ENCODE results near the gene PJA1. TPM values are rescaled to one million over a fixed set of nuclear protein-coding genes. Genes with fewer than 3 reads are reported as not detected.

Gene PJA1
- total RNA-seq, 2 donors from 2014 or later = 8.2 to 8.3 TPM

- peak overlapping the region in 1 of 2 donors; percentile 15 for H3K4me3 ChIP-seq
- peaks cover 1% of the 10 kb centered on the region for H3K4me1 ChIP-seq
- no peaks in the 10 kb centered on the region for H3K9me3 ChIP-seq
- ATAC-seq (no peak), DNase-seq (peak; percentile 18 to 48 (median 40))
- TF ChIP-seq CTCF (IDR thresholded peaks at IDR 0.05) (no peak), POLR2A (IDR thresholded peaks at IDR 0.05) (no peak)
- intact Hi-C loops (cut with DNase I) = no loop called here
- H3K36me3 ChIP-seq (replicated peaks in 1 of 2; ENCODE audit: insufficient read depth in 1 of 2, low read depth in 2 of 2) = no peaks in the 10 kb centered on the region
- WGBS, 2 donors = 16 to 23% methylated on average over 22 of the region's 23 CpGs
- peak overlapping the region in 1 of 4 donors; percentile 70 for H3K27ac ChIP-seq
- no peaks in the 10 kb centered on the region for H3K27me3 ChIP-seq
These were observed 1.1 kb downstream of the PJA1 start for GRCh38 chrX:69163936-69164741.

GRCh38 chrX:69162361-69162865 is 2.8 kb downstream of the PJA1 start:
- no peaks in the 10 kb centered on the region for H3K36me3 ChIP-seq (replicated peaks in 1 of 2; ENCODE audit: insufficient read depth in 1 of 2, low read depth in 2 of 2)
- H3K27ac ChIP-seq = no peak overlapping the region
- no peak for TF ChIP-seq CTCF (IDR thresholded peaks at IDR 0.05)
- no peak for TF ChIP-seq POLR2A (IDR thresholded peaks at IDR 0.05)
- H3K4me1 ChIP-seq = peaks cover 10% of the 10 kb centered on the region
- no peaks in the 10 kb centered on the region for H3K27me3 ChIP-seq
- no peak overlapping the region for H3K4me3 ChIP-seq
- no peak for DNase-seq
- intact Hi-C loops (cut with DNase I) = no loop called here
- H3K9me3 ChIP-seq = no peaks in the 10 kb centered on the region
- no peak for ATAC-seq
- WGBS, 2 donors = 76 to 79% methylated on average over 6 to 9 of the region's 9 CpGs

GRCh38 chrX:69161786-69162349 is 3.4 kb downstream of the PJA1 start:
- no peak for DNase-seq
- WGBS, 2 donors = 89 to 91% methylated on average over 19 to 25 of the region's 26 CpGs
- Histone ChIP-seq H3K4me3 (no peak overlapping the region), H3K27me3 (no peaks in the 10 kb centered on the region), H3K36me3 (replicated peaks in 1 of 2; ENCODE audit: insufficient read depth in 1 of 2, low read depth in 2 of 2) (no peaks in the 10 kb centered on the region), H3K9me3 (no peaks in the 10 kb centered on the region), H3K27ac (no peak overlapping the region), H3K4me1 (peaks cover 10% of the 10 kb centered on the region)
- TF ChIP-seq POLR2A (IDR thresholded peaks at IDR 0.05) (no peak), CTCF (IDR thresholded peaks at IDR 0.05) (no peak)
- ATAC-seq = no peak
- intact Hi-C loops (cut with DNase I) = no loop called here

GRCh38 chrX:69161371-69161770 is 3.9 kb downstream of the PJA1 start:
- Histone ChIP-seq H3K9me3 (no peaks in the 10 kb centered on the region), H3K4me1 (peaks cover 10% of the 10 kb centered on the region), H3K4me3 (no peak overlapping the region), H3K27ac (no peak overlapping the region), H3K36me3 (replicated peaks in 1 of 2; ENCODE audit: insufficient read depth in 1 of 2, low read depth in 2 of 2) (no peaks in the 10 kb centered on the region), H3K27me3 (no peaks in the 10 kb centered on the region)
- DNase-seq = no peak
- ATAC-seq = no peak
- no peak for TF ChIP-seq CTCF (IDR thresholded peaks at IDR 0.05)
- WGBS, 2 donors = 75 to 84% methylated on average over 6 to 8 of the region's 10 CpGs
- intact Hi-C loops (cut with DNase I) = no loop called here

All from body of pancreas (tissue), 4 donors.